Aorta (tissue), 5 donors: ENCODE data around the gene KCTD14. TPM values are rescaled to one million over a fixed set of nuclear protein-coding genes. Genes with fewer than 3 reads are reported as not detected.
"Not testable (repeated sequence)": the region's sequence is repeated elsewhere in the genome, so short reads cannot be mapped to it uniquely, and the experiment has no call there.

Experiments
- ATAC-seq: fragments of 200-7000 bp; cut with Tn5 transposase; one replicate; pipeline ENCODE4 v1.9.1; 2022; ENCODE audit warnings: moderate library complexity; ENCODE audit not compliant: low FRiP score
- DNase-seq, 2 donors: peaks; one replicate each; pipeline ENCODE4 v3.0.0-alpha.2; 2020
- H3K27ac ChIP-seq, 2 donors: one replicate each; pipeline ENCODE4 v1.5.1; 2013; ENCODE audit warnings: low read length in 2 of 2, mild to moderate bottlenecking in 2 of 2, moderate library complexity in 2 of 2, control low read depth in 1 of 2, inconsistent platforms in 1 of 2, low read depth in 1 of 2
- H3K27me3 ChIP-seq, 2 donors: one replicate each; pipeline ENCODE4 v1.6.1; 2013; ENCODE audit warnings: control low read depth in 1 of 2, low read length in 1 of 2, mild to moderate bottlenecking in 1 of 2, moderate library complexity in 1 of 2; ENCODE audit not compliant: insufficient read depth in 2 of 2, control insufficient read depth in 1 of 2
- H3K36me3 ChIP-seq, 2 donors: one replicate each; pipeline ENCODE4 v1.6.1; 2013; ENCODE audit warnings: control low read depth in 1 of 2, low read length in 1 of 2, mild to moderate bottlenecking in 1 of 2; ENCODE audit not compliant: insufficient read depth in 2 of 2, control insufficient read depth in 1 of 2
- H3K4me1 ChIP-seq, 2 donors: one replicate each; pipeline ENCODE4 v1.6.1; 2013; ENCODE audit warnings: low read length in 2 of 2, control low read depth in 1 of 2, mild to moderate bottlenecking in 1 of 2, moderate library complexity in 1 of 2; ENCODE audit not compliant: insufficient read depth in 2 of 2, control insufficient read depth in 1 of 2
- H3K4me3 ChIP-seq, 2 donors: one replicate each; pipeline ENCODE4 v1.5.1; 2013; ENCODE audit warnings: low read length in 2 of 2, control low read depth in 1 of 2, mild to moderate bottlenecking in 1 of 2
- H3K9me3 ChIP-seq: one replicate; pipeline ENCODE4 v1.6.1; 2013; ENCODE audit warnings: mild to moderate bottlenecking, low read length; ENCODE audit not compliant: control insufficient read depth
- WGBS, 2 donors: extraction: QIAGEN DNeasy Blood & Tissue Kit; methylation state at CpG; one replicate each; pipeline ENCODE4 v1.1.7; 2013; 5-methylcytosine and 5-hydroxymethylcytosine counted together
- intact Hi-C, 2 donors: fragments of 100-400 bp; cut with DNase I; formaldehyde crosslinking; loops; one replicate each; pipeline versions ENCODE4 v1.14.2 to v1.15.0; 2022
- polyA plus RNA-seq, 2 donors: library from polyadenylated mRNA; stranded (reverse); fragments of 200-250 nt; gene quantifications; one replicate each; pipeline ENCODE4 v1.2.3, GENCODE V29; 2013
- total RNA-seq, 2 donors: library from RNA; stranded (reverse); fragmentation: NEBNext Ultra II Directional; extraction: Animal tissue kit (Norgen Biotek cat#: 25700); gene quantifications; one replicate each; pipeline ENCODE4 v1.2.1, GENCODE V29; 2021
- donor health status: healthy with polysubstance abuse.
- donor health status: Bipolar disorder and iron deficiency.
- donor health status: DM: no; HTN: no; CAD: no.
- donor health status: DM: no; HTN: no; CAD: no.
- donor health status: DM: yes; HTN: yes; CAD: no.

KCTD14 gene
- total and polyA plus RNA-seq, 4 donors = 0.05 to 2.0 (median 1.4) TPM

- Histone ChIP-seq H3K4me1 (no peaks in the 10 kb centered on the region), H3K4me3 (no peak overlapping the region), H3K36me3 (no peaks in the 10 kb centered on the region), H3K27me3 (no peaks in the 10 kb centered on the region), H3K9me3 (no peaks in the 10 kb centered on the region), H3K27ac (no peak overlapping the region)
- no peak for DNase-seq
- ATAC-seq = no peak
- intact Hi-C loops = no loop called here
- WGBS, 2 donors = 80 to 85% methylated on average over 10 of the region's 10 CpGs
These were observed 11.5 kb upstream of the KCTD14 start for GRCh38 chr11:78034623-78035022.

GRCh38 chr11:78033040-78033439 lies 10.0 kb upstream of the KCTD14 start:
- WGBS, 2 donors = 73 to 83% methylated on average over 4 of the region's 4 CpGs
- H3K27ac ChIP-seq = no peak overlapping the region
- no peak for ATAC-seq
- no peaks in the 10 kb centered on the region for H3K9me3 ChIP-seq
- DNase-seq = no peak
- no peaks in the 10 kb centered on the region for H3K36me3 ChIP-seq
- intact Hi-C loops = no loop called here
- no peaks in the 10 kb centered on the region for H3K4me1 ChIP-seq
- H3K4me3 ChIP-seq = no peak overlapping the region
- H3K27me3 ChIP-seq = no peaks in the 10 kb centered on the region

GRCh38 chr11:78032090-78032489 lies 9.0 kb upstream of the KCTD14 start:
- no peak overlapping the region for H3K4me3 ChIP-seq
- ATAC-seq (no peak), DNase-seq (no peak)
- intact Hi-C loops = no loop called here
- no peaks in the 10 kb centered on the region for H3K27me3 ChIP-seq
- H3K27ac ChIP-seq = no peak overlapping the region
- H3K9me3 ChIP-seq = no peaks in the 10 kb centered on the region
- no peaks in the 10 kb centered on the region for H3K36me3 ChIP-seq
- H3K4me1 ChIP-seq = no peaks in the 10 kb centered on the region

- intact Hi-C loops = no loop called here
- H3K4me3 ChIP-seq = no peak overlapping the region
- no peak for ATAC-seq
- 94 to 97% methylated on average over 3 of the region's 3 CpGs for WGBS, 2 donors
- H3K27me3 ChIP-seq = no peaks in the 10 kb centered on the region
- no peaks in the 10 kb centered on the region for H3K4me1 ChIP-seq
- H3K36me3 ChIP-seq = no peaks in the 10 kb centered on the region
- DNase-seq = no peak
- no peaks in the 10 kb centered on the region for H3K9me3 ChIP-seq
- no peak overlapping the region for H3K27ac ChIP-seq
These were observed 8.6 kb upstream of the KCTD14 start for GRCh38 chr11:78031629-78032028.

GRCh38 chr11:78030429-78031325 lies 7.6 kb upstream of the KCTD14 start:
- Histone ChIP-seq H3K27ac (no peak overlapping the region), H3K9me3 (no peaks in the 10 kb centered on the region), H3K4me3 (no peak overlapping the region), H3K4me1 (no peaks in the 10 kb centered on the region), H3K36me3 (no peaks in the 10 kb centered on the region), H3K27me3 (no peaks in the 10 kb centered on the region)
- intact Hi-C loops = no loop called here
- peak; percentile 71 to 82 for DNase-seq
- ATAC-seq = peak; percentile 81
- WGBS, 2 donors = 15 to 17% methylated on average over 7 of the region's 7 CpGs

GRCh38 chr11:78028423-78028822 lies 5.3 kb upstream of the KCTD14 start:
- H3K36me3 ChIP-seq, H3K4me1 ChIP-seq, H3K4me3 ChIP-seq, ATAC-seq, H3K27me3 ChIP-seq, H3K9me3 ChIP-seq, DNase-seq, intact Hi-C loops, H3K27ac ChIP-seq: not testable (repeated sequence)
- WGBS, 2 donors = 73 to 78% methylated on average over 9 of the region's 9 CpGs

- no peak for DNase-seq
- H3K9me3 ChIP-seq = no peaks in the 10 kb centered on the region
- H3K27ac ChIP-seq = no peak overlapping the region
- no peaks in the 10 kb centered on the region for H3K36me3 ChIP-seq
- H3K4me3 ChIP-seq = no peak overlapping the region
- WGBS, 2 donors = 94 to 98% methylated on average over 2 of the region's 2 CpGs
- intact Hi-C loops = no loop called here
- H3K4me1 ChIP-seq = no peaks in the 10 kb centered on the region
- H3K27me3 ChIP-seq = no peaks in the 10 kb centered on the region
- ATAC-seq = no peak
These were observed 4.7 kb upstream of the KCTD14 start for GRCh38 chr11:78027759-78028158.

GRCh38 chr11:78025378-78025777 lies 2.3 kb upstream of the KCTD14 start:
- H3K27ac ChIP-seq = no peak overlapping the region
- no peaks in the 10 kb centered on the region for H3K36me3 ChIP-seq
- H3K27me3 ChIP-seq = no peaks in the 10 kb centered on the region
- DNase-seq = no peak
- intact Hi-C loops = no loop called here
- no peaks in the 10 kb centered on the region for H3K4me1 ChIP-seq
- H3K4me3 ChIP-seq = no peak overlapping the region
- H3K9me3 ChIP-seq = no peaks in the 10 kb centered on the region
- no peak for ATAC-seq

GRCh38 chr11:78023426-78023825 lies 350 bp upstream of the KCTD14 start:
- no peaks in the 10 kb centered on the region for H3K27me3 ChIP-seq
- ATAC-seq (no peak), DNase-seq (no peak)
- 84% methylated on average over 7 of the region's 7 CpGs for WGBS, 2 donors
- H3K9me3 ChIP-seq = no peaks in the 10 kb centered on the region
- no peaks in the 10 kb centered on the region for H3K36me3 ChIP-seq
- H3K27ac ChIP-seq = no peak overlapping the region
- H3K4me1 ChIP-seq = no peaks in the 10 kb centered on the region
- intact Hi-C loops = no loop called here
- H3K4me3 ChIP-seq = no peak overlapping the region
